H9 (cell line): Measurements from ENCODE around the gene SDK1. TPM values are rescaled to one million over a fixed set of nuclear protein-coding genes. Genes with fewer than 3 reads are reported as not detected.

Experiments used
- DNase-seq: peaks from one replicate; pipeline ENCODE4 v3.0.0-alpha.2; 2017
- H2AFZ ChIP-seq: one replicate; pipeline ENCODE4 v1.6.1; 2013; ENCODE audit warnings: mild to moderate bottlenecking, low read length, control low read depth, moderate library complexity
- H2AK5ac ChIP-seq: 2 replicates; pipeline ENCODE4 v1.6.1; 2013; ENCODE audit warnings: low read length, control low read depth, mixed read lengths; ENCODE audit not compliant: insufficient read length
- H2BK120ac ChIP-seq: one replicate; pipeline ENCODE4 v1.6.1; 2013; ENCODE audit warnings: low read depth, mild to moderate bottlenecking, low read length, control low read depth, inconsistent platforms; ENCODE audit not compliant: poor library complexity, severe bottlenecking
- H2BK12ac ChIP-seq: 2 replicates; pipeline ENCODE4 v1.6.1; 2013; ENCODE audit warnings: low read length, control low read depth, mixed read lengths, low read depth; ENCODE audit not compliant: insufficient read length
- H2BK15ac ChIP-seq: 2 replicates; pipeline ENCODE4 v1.6.1; 2013; ENCODE audit warnings: low read depth, low read length, control low read depth
- H2BK20ac ChIP-seq: one replicate; pipeline ENCODE4 v1.6.1; 2013; ENCODE audit warnings: low read depth, mild to moderate bottlenecking, low read length, control low read depth, inconsistent platforms; ENCODE audit not compliant: poor library complexity, severe bottlenecking
- H2BK5ac ChIP-seq: 2 replicates; pipeline ENCODE4 v1.6.1; 2013; ENCODE audit warnings: low read length, control low read depth, mixed read lengths; ENCODE audit not compliant: insufficient read length
- H3K14ac ChIP-seq: 2 replicates; pipeline ENCODE4 v1.6.1; 2013; ENCODE audit warnings: low read length, control low read depth; ENCODE audit not compliant: insufficient read depth
- H3K18ac ChIP-seq: 2 replicates; pipeline ENCODE4 v1.6.1; 2013; ENCODE audit warnings: low read depth, mild to moderate bottlenecking, mixed read lengths, low read length, control low read depth; ENCODE audit not compliant: insufficient read length
- H3K23ac ChIP-seq: 2 replicates; pipeline ENCODE4 v1.6.1; 2013; ENCODE audit warnings: low read length, control low read depth, mixed read lengths, low read depth; ENCODE audit not compliant: insufficient read length
- H3K23me2 ChIP-seq: 2 replicates; pipeline ENCODE4 v1.6.1; 2013; ENCODE audit warnings: low read depth, mild to moderate bottlenecking, mixed read lengths, low read length, control low read depth; ENCODE audit not compliant: insufficient read length, poor library complexity, severe bottlenecking
- H3K27ac ChIP-seq: 2 replicates; pipeline ENCODE4 v1.5.1; 2013; ENCODE audit warnings: low read length, control low read depth, mixed read lengths, low read depth; ENCODE audit not compliant: insufficient read length
- H3K27me3 ChIP-seq: 2 replicates; pipeline ENCODE4 v1.6.1; 2013; ENCODE audit warnings: low read length, control low read depth, inconsistent platforms; ENCODE audit not compliant: insufficient read depth
- H3K4ac ChIP-seq: 2 replicates; pipeline ENCODE4 v1.6.1; 2013; ENCODE audit warnings: low read depth, mild to moderate bottlenecking, control low read depth, inconsistent platforms, low read length, moderate library complexity
- H3K4me1 ChIP-seq: 2 replicates; pipeline ENCODE4 v1.6.1; 2013; ENCODE audit warnings: low read length, control low read depth, inconsistent platforms; ENCODE audit not compliant: insufficient read depth
- H3K4me2 ChIP-seq: 2 replicates; pipeline ENCODE4 v1.6.1; 2013; ENCODE audit warnings: low read length, control low read depth, mixed read lengths; ENCODE audit not compliant: insufficient read length, insufficient read depth
- H3K56ac ChIP-seq: 2 replicates; pipeline ENCODE4 v1.6.1; 2013; ENCODE audit warnings: low read depth, mild to moderate bottlenecking, mixed read lengths, low read length, control low read depth; ENCODE audit not compliant: insufficient read length
- H3K79me1 ChIP-seq: 2 replicates; pipeline ENCODE4 v1.6.1; 2013; ENCODE audit warnings: low read depth, mild to moderate bottlenecking, moderate library complexity, low read length, control low read depth, inconsistent platforms; ENCODE audit not compliant: insufficient read depth, poor library complexity, severe bottlenecking
- H3K79me2 ChIP-seq: 2 replicates; pipeline ENCODE4 v1.6.1; 2013; ENCODE audit warnings: low read length, control low read depth, inconsistent platforms; ENCODE audit not compliant: insufficient read depth
- H3K9ac ChIP-seq: 2 replicates; pipeline ENCODE4 v1.6.1; 2013; ENCODE audit warnings: low read length, control low read depth, mixed read lengths; ENCODE audit not compliant: insufficient read length; ENCODE audit errors: extremely low read depth
- H3K9me3 ChIP-seq: one replicate; pipeline ENCODE4 v1.6.1; 2013; ENCODE audit warnings: low read depth, low read length, inconsistent platforms; ENCODE audit not compliant: control insufficient read depth
- H3T11ph ChIP-seq: one replicate; pipeline ENCODE4 v1.6.1; 2013; ENCODE audit warnings: mild to moderate bottlenecking, low read length, control low read depth, inconsistent platforms
- H4K20me1 ChIP-seq: one replicate; pipeline ENCODE4 v1.6.1; 2013; ENCODE audit not compliant: control insufficient read depth, insufficient read length, insufficient read depth
- H4K5ac ChIP-seq: 2 replicates; pipeline ENCODE4 v1.6.1; 2013; ENCODE audit warnings: low read depth, mild to moderate bottlenecking, mixed read lengths, low read length, control low read depth; ENCODE audit not compliant: insufficient read length
- H4K8ac ChIP-seq: replicated peaks from 2 replicates; pipeline ENCODE4 v1.6.1; 2013; ENCODE audit warnings: low read length, control low read depth, mixed read lengths, low read depth; ENCODE audit not compliant: insufficient read length
- H4K91ac ChIP-seq: 2 replicates; pipeline ENCODE4 v1.6.1; 2013; ENCODE audit warnings: low read depth, mild to moderate bottlenecking, moderate library complexity, mixed read lengths, low read length, control low read depth; ENCODE audit not compliant: insufficient read length
- H3K27ac Mint-ChIP-seq, 3 experiments: 2 replicates in 2 of 3; 3 replicates in 1 of 3; pipeline ENCODE4 v1.8.0; 2020 to 2021; ENCODE audit warnings: mixed read lengths in 3 of 3, mild to moderate bottlenecking in 1 of 3, moderate library complexity in 1 of 3
- H3K27me3 Mint-ChIP-seq: 2 replicates; pipeline ENCODE4 v1.8.0; 2021; ENCODE audit warnings: low read depth, mild to moderate bottlenecking, moderate library complexity, mixed read lengths
- H3K36me3 Mint-ChIP-seq, 3 experiments: 2 replicates in 2 of 3; 3 replicates in 1 of 3; pipeline ENCODE4 v1.8.0; 2020 to 2021; ENCODE audit warnings: low read depth in 3 of 3, mixed read lengths in 3 of 3; ENCODE audit not compliant: insufficient read depth in 1 of 3
- H3K4me1 Mint-ChIP-seq, 2 experiments: 2 replicates each; pipeline ENCODE4 v1.8.0; 2020; ENCODE audit warnings: mixed read lengths in 2 of 2
- H3K4me3 Mint-ChIP-seq, 2 experiments: 2 replicates in 1 of 2; 3 replicates in 1 of 2; pipeline ENCODE4 v1.8.0; 2020 to 2021; ENCODE audit warnings: mild to moderate bottlenecking in 2 of 2, mixed read lengths in 2 of 2, moderate library complexity in 1 of 2
- H3K9me3 Mint-ChIP-seq, 2 experiments: 2 replicates in 1 of 2; 3 replicates in 1 of 2; pipeline ENCODE4 v1.8.0; 2020; ENCODE audit warnings: mild to moderate bottlenecking in 2 of 2, mixed read lengths in 2 of 2, moderate library complexity in 1 of 2
- CTCF ChIP-seq: fragments of 200-600 bp; sonication (generic); conservative IDR thresholded peaks from 3 replicates; pipeline ENCODE4 v1.8.0; 2021; ENCODE audit warnings: antibody characterized with exemption, mild to moderate bottlenecking
- WGBS: extraction: QIAGEN DNeasy Blood & Tissue Kit; methylation state at CpG from one replicate; pipeline ENCODE4 v1.1.7; 2013; ENCODE audit warnings: missing lambda C conversion rate, low lambda C conversion rate, mixed read lengths; ENCODE audit not compliant: insufficient read length; ENCODE audit errors: extremely low coverage; 5-methylcytosine and 5-hydroxymethylcytosine counted together
- total RNA-seq: library from RNA; stranded (reverse); gene quantifications from 2 replicates; pipeline ENCODE4 v1.2.1, GENCODE V29; 2021

SDK1 gene
- total RNA-seq, 1 experiment from 2014 or later, result 8.7 TPM

DNA sequence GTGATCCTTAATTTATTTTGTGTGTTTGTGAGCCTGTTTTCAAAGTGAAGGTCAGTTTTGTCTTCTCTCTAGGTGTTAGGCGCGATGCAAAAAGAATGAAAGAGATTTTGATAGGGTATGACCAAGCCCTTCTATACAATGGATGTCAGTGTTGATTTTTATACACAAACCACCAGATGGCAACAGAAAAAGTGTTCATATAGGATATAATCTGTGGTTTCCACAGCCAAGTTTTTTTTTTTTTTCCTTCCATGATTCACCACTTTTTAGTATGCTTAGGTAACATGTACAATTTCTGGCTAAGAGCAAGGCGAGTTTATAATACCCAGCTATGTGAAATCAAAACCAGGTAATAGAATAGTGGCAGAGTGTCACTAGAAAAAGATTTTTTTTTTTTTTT, 8.1 kb downstream of the SDK1 start:
- H3K27ac Mint-ChIP-seq, result no peak overlapping the region
- no peaks in the 10 kb centered on the region for H3K9me3 ChIP-seq

More for the DNA sequence above, 8.1 kb downstream of the SDK1 start:
- H2BK20ac ChIP-seq, result no peak overlapping the region
- no peak overlapping the region for H2BK5ac ChIP-seq
- H4K5ac ChIP-seq, result no peak overlapping the region
- Mint-ChIP-seq H3K27me3 (no peaks in the 10 kb centered on the region; the same call in 1 of the 2 replicates), H3K36me3 (no peaks in the 10 kb centered on the region), H3K9me3 (no peaks in the 10 kb centered on the region), H3K4me1 (peaks cover 8 to 12% of the 10 kb centered on the region in 2 experiments; a peak in 2 of 4 replicates), H3K4me3 (no peak overlapping the region)
- no peak overlapping the region for H2BK12ac ChIP-seq
- no peaks in the 10 kb centered on the region for H3K79me1 ChIP-seq
- no peak overlapping the region for H3K4ac ChIP-seq
- H3K27ac ChIP-seq, result no peak overlapping the region
- H3K4me1 ChIP-seq, result no peaks in the 10 kb centered on the region; the same call in 1 of the 2 replicates
- H4K20me1 ChIP-seq, result no peaks in the 10 kb centered on the region
- no peak overlapping the region for H3K9ac ChIP-seq
- DNase-seq, result no peak
- no peaks in the 10 kb centered on the region for H3K27me3 ChIP-seq
- H2BK120ac ChIP-seq, result no peak overlapping the region
- no peak overlapping the region for H2AK5ac ChIP-seq
- H3K23me2 ChIP-seq, result no peaks in the 10 kb centered on the region
- H4K8ac ChIP-seq, result no peak overlapping the region
- H3K79me2 ChIP-seq, result peaks cover 2% of the 10 kb centered on the region; the same call in 1 of the 2 replicates
- no CpG with 5 or more reads among the region's 3 CpGs for WGBS
- no peak for TF ChIP-seq CTCF
- H4K91ac ChIP-seq, result no peak overlapping the region
- no peak overlapping the region for H2BK15ac ChIP-seq
- no peak overlapping the region for H2AFZ ChIP-seq
- no peak overlapping the region for H3K56ac ChIP-seq
- no peak overlapping the region for H3K23ac ChIP-seq
- no peak overlapping the region for H3K4me2 ChIP-seq
- no peak overlapping the region for H3T11ph ChIP-seq
- H3K14ac ChIP-seq, result no peak overlapping the region
- H3K18ac ChIP-seq, result no peak overlapping the region
